NCI-H2107 treated with DMSO at 0.1 percent for 48 hours (cell line): ENCODE measurements around the gene SERTAD2.

ENCODE experiments used
- DNase-seq: peaks from one replicate; lab custom pipeline; 2025; ENCODE audit not compliant: unreplicated experiment; lab: John Stamatoyannopoulos, UW

The SERTAD2 gene

DNA sequence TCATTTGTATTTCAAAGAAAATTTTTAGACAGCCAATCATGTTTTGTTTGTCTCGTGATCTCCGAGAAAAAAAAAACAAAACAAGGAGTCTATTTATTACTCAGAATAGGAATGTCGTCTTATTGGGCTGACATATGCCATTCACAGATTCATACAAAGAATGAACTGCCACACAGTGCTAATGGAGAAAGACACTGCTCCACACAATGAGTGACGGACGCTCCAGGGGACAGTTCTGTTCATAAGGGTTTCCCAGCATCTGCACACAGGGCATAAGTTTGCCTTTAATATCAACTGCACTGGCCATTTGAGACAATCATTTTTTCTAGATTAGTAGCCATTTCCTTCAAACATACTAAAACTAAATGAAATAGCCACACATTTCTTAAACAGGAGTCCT, 3.4 kb downstream of the SERTAD2 start:
- no peak for DNase-seq

DNA sequence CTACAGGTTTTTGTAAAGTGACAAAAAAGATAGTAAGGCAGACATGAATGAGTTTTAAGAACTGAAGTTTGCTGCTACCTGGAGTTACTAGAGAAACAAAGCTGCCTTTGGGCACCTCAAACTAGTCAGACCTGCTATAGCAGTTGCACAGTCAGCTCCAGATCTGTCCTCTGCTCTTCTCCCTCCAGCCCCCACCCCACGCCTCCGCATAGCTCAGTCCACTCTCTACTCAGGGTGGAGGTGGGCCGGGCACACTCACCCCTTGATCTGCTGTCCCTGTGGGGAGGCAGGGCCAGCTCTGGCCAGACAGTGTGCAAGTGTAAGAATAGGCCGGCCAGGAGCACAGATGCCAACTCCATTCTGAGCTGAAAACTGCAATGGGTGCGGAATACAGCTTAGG, 4.1 kb downstream of the SERTAD2 start:
- no peak for DNase-seq

DNA sequence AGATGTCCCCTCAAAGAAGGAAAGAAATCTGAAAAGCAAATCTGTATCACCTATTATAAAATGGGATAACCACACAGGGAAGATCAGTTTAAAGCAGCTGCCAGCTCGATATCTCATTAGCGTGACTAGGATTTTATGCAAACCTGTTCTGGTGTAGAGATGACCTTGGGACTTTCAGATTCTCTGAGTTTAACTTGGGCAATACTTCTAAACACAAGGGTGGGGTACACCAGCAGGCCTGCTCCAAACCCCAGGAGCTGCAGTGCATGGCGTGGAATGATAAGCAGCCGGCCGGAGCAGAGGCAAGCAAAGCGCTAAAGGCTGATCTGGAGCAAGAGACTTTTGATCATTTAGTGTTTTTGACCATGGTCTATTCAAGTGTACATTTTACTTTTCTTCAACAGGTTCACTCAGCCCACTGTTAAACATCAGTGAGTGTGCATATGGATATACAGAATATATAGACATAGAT, 4.7 kb downstream of the SERTAD2 start:
- DNase-seq, result no peak

DNA sequence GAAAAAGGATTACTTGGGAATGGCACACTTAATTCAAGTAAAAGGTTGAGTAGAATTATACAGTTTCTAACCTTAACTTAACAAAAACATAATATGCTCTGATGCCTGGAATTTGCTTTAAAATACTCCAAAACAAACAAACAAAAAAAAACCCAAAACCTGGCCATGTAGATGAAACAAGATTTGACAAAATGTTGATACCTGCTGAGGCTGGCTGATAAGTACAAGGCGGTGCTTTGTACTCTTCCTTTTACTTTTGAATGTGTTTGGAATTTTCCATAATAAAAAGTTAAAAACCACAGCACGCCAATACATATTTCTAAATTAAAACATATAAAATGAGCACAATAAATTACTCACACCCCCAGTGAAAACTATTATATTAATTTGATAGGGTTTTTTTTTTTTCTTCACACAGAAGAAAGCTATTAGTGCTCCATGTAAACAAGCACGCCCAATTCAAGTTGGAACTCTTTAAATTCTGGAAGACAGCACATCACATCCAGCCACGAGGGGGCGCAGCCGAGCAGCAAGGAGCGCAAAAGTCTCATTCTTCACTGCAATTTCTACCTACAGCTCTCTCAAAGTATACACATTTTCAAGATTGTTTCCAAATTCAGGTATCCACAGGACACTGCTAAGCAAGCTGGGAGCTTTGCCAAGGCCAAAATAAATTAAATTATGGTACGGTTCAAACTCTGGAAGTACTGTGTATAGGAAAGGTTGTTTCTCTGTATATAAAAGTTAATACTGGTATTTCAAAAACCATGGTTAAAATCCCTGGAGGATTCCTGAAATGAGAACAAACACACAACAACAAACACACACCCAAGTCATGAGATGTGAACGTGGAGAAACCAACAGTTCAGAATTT, 7.5 kb downstream of the SERTAD2 start:
- DNase-seq, result peak; percentile 72

DNA sequence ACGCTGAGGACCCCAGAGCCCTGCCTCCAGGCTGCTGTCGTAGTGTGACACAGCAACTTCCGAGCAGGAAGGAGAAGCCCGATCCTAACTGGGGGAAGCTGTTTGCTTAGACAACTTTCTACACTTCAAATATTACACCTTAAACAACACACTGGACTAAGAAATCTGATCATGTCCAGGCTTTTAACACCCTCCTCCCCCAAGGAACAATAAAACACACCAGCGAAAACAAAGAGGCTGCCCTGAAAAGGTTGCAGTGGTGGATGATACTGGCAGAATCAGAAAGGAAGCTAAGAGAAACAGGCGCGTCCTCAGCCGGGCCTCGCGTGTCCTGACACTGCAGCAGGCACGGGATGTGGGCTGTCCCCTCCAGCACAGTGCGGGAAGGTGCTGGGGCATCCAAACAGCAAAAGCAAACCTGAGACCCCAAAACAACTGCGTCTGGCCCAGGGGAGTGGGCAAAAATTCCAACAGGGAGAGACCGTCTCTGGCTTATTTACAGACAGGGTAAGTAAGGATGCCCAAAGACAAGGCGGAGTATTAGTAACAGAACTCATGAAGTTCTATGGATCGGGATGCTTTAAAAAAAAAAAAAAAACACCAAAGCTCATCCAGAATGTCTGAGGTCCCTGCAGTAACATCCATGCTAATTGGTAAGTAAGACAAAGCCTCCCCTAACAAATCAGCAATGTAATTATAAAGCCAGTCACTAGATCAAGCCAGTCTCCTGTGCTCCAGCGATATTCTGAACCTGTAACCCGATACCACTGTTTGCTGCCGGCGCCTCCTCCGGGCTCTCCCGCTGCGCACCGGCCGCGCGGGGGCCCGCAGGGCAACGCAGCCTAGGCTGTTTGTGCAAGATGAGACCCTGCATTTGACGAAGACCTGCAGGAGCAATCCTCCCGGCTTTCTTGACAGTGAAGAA, 9.0 kb downstream of the SERTAD2 start:
- peak; percentile 90 for DNase-seq

DNA sequence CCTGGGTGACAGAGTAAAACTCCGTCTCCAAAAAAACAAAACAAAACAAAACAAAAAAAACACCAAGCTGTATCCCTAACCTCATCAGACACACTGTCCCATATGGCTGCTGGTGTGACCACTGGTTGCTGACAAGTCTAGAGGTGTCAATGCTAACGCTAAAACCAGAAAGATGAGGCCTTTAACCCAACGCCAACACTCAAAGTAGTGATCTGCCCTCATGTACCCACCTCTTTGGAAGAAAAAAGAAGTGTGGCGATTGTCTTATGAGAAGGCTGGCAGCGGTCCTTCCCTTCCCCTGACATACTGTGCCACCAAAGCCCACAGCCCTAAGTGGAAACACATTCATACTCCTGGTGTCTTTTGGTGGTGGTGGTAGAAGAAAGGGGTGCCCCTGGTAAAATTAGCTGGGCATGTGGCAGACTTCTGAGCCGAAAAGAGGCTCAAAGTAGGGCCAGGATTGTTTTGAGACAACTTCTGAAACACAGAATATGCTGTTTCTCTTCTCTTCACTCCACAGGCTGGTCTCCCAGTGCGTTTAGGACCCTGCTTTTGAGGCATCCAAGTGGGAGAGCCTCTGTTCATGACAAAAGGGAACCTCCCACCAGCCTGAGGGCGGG, 9.8 kb downstream of the SERTAD2 start:
- no peak for DNase-seq

DNA sequence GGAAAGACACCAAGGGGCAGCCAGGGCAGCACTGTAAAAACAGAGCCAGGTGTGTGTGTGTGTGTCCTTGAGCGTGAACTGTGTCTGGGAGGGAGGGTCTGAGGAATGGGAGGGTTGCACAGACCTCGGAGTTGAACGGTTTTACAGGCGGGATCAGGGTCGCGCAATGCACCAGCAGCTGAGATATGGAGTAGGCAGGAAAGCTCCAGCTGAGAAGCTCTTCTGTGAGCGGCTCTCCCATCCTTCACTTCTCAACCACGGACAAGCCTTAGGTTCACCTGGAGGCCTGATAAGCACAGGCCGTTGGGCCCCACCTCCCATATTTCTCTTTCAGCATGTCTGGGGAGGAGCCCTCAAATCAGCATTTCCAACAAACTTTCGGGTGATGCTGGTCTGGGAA, 12.1 kb downstream of the SERTAD2 start:
- no peak for DNase-seq

DNA sequence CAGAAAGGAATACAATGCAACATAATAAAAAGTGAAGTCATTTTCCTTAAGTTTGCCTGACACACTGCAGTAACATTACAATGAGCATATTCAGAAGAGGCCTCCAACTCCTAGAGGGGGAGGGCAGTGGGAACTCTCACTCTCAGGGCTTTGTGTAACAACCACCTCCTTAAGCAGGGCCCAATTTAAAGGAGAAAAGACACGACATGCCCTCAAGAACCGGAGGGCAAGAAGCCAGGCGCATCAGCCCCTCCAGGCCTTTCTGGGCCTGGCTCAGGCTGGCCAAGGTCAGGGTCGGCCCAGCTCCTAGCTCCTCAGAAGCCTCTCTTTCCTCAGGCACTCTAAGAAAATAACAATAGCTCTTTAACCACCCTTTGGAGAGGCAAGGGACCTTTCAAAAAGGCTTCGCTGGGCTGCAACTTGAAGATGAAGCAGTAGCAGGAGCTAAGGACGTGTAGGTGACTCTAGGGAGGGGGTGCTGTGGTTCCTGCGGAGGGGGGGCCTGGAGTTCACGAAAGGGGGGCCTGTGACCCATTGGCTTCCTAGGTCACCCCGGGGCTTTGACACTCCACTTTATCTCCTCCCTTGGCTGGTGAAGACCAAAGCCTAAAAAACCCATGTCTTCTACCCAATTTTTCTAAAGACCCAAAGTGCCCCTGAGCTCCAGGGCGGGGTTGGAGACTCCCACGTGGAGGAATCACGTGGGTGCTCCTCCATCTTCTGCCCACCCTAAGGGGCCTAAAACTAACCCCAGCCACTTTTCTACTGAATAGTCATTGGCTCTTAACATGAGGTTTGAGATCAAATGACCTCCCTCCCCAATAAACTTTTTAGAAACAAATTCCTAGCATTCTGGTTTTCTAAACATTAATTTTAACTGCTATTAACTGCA, 13.3 kb downstream of the SERTAD2 start:
- DNase-seq, result no peak

DNA sequence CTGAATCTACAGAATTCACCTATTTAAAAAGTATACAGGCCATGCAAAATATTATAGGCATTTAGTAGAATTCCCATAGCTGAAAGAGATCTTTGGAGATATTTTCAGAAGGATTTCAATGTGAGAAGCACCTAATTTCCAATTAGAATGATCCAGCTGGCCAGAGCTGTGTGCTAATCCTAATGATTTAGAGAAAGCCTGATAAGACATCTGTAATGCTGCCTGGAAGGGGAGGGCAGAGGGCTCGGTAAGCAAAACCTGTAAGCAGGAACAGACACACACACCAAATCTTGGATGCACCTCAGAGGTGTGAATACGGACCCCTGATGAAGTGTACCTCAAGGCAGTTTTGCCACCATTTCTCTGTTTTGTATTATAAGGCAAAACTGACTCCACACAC, 14.0 kb downstream of the SERTAD2 start:
- DNase-seq, result no peak

DNA sequence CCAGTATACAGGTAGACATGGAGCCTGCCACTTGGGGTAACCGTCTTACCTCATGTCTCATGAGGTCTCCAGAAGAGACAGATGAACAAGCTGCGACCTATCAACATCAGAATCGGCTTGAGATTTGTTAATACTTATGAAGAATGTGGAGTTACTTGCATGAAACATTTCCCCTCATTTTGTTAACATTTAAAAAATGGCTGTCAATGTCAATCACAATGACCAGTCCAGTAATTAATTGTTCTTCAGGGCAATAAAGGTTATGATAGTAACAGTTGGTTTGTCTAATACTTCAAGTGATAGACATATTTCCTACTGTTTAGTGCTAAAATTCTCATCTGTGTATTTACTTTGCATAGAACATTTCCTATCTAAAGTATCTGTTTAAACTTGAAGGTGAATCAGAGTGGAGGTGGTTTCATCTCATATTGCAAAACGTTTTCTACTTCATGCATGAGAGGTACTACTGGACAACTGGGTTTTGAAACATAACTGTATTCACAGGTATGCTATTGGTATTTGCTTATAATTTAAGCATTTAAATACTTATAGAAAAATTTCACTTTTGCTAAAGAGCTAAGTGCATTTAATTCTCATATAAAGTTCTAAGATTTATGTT, 15.1 kb downstream of the SERTAD2 start:
- DNase-seq, result no peak

DNA sequence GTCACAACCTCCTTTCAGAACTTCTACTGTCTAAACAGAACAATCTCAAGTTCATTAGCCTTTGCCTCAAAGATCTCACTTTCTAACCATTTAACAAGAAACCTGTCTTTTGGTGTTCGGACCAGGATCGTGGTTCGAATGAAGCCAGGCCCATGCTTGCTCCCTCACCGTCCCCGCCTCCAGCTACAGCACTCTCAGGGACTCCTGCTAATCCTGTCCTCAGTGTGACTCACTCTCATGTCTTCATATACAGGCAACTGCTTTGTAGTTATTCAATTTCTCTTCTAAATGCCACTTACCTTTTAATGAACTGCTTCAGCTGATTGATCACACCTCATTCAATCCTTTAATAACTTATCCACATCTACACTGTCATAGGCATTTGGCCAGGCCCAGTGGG, 15.8 kb downstream of the SERTAD2 start:
- no peak for DNase-seq

DNA sequence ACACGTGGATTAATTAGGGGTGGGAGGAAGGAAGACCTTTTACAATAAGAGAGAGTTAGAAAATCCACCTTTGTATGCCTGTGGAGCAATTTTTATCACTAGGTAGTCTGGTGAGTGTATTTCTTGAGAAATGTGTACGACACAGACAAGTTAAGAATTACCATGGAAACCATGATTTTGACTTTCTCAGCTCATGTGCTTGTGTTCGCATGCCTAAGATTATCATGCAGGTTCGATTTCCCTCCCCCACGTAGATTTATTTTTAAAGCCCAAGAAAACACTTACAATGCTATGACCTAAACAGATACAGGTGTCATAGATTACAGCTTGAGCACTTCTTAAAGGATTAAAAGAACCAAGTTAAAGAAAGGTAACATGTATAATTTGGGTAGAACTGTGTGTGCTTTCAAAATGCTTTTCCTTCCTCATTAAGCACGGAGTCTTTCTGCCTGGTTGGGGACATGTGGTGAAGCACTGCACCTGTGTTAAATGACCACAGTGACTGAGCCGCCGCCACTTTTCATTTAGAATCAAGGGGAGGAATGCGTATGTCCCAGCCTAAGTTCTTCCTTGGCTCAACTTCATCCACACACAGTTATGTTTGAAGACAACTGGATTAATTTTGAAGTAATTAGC, 16.6 kb downstream of the SERTAD2 start:
- no peak for DNase-seq

DNA sequence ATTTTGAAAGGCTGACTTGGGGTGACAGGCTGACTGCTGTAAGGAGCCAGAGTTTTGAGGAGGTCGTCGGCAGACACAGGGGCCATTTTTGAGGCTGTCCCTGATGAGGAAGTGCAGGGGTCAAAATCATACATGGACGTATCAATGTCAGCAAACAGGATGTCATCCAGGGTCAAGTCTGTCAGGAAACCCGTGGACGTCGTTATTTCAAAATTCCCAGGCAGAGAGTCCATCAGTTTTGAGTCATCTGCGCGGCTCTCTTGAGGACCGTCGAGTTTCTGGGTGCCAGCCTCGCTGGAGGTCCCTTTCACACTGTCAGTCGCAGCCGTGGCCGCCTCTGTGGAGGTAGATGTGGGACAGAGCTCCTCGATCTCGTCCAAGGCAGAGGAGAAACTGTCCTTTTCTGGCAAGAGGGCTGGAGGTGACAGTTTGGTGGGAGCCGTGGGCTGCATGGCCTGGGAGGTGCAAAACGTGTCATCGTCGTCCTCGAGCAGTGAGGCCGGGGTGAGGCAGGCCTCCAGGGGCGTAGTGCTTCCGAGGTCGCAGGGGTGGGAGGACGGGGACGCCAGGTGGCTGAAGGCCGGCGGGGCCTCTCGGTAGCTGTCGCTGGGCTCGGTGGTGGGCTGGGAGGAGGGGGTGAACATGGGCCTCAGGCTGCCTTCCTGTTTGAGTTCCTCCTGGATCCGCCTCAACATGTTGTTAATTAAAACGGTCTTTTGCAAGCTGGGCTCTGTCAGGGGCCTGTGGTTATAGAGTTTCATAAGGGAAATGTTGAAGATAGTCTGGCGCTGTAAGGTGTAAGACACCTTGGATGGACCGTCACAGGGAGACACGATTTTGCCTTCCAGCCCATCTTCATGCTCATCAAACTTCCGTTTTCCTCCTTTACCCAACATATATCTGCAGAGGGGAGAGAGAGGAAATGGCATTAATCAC, 17.5 kb downstream of the SERTAD2 start:
- DNase-seq, result no peak

DNA sequence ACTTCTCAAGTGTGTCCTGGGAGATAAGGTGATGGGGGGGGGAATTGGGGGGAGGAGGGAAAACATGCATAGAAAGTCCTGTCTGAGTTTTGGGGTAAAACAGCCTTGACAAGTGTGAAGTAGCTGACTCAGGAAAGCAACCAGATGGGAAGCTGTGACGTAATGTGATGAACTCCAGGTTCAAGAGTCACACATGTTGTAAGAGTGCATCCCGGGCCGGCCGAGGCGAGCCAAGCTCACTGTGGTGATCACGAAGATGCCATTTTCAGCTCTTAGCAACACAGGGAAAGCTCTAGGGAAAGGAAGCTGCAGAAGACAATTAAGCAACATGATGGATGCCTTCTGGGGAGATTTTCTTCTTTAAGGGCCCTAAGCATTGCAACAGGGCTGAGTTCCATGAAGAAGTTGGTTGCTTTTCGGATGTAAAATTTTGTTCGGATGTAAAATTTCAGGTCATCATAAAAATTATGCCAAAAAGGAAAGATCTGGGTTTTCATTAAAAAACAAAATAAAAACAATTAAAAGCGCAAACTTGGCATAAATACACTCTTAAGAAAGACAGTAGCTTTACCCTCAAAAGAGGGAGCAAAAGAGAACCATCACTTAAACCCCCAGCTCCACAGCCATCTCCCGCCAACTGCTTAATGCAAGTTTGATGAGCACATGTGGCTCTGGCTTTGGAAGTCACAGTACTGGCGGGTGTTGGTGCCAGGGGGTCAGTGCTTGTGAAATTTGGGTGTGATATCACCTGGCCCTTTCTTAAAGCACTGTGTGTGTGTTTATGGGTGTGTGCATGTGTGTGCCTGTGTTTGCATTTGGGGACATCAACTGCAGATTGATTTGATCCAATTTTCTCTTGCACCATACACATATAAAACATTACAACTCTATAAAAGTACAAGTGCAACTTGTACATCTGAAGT, 19.1 kb downstream of the SERTAD2 start:
- DNase-seq, result no peak

DNA sequence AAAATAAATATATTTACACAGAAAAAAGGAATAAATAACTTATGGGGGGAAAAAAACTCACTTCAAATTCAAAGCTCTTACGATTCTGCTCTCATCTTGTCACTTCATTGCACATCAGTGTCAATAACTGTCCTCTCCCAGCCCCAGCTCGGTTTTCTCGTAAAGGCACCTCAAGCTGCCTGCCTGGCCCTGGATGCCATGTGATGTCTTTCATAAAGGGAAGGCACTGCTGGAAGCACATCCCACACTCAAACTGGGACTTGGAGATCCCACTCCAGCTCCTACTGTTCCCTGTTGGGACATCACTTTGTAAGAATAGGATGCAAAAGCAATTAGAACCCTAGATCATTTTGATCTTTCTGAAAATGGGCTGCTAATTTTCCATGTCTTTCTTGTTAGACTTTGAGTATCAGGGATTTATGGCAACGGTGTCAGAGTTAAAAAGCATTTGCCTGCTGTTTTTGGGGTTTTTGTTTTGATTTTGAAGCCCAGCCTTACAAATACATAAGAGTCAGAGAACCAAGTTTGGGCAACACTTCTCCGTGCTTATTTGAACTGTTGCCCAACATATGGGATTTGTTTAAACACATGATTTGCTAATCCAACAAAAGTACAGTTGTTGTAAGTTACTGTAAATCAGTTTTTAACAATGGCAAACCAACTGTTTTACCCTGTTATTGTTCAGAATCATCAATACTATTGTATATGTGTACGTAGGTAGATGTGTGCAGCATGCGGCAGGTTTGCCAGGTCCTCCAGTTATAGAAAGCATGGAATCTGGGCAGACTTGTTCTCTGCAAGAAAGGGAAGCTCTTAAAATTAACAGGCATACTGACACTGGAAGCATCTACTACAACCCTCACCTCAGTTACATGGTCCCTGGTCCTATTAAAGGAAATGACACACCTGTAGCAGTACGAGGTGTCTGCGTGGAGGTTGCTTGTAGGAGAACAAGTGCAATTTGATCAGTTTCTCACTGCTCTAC, 20.6 kb downstream of the SERTAD2 start:
- DNase-seq, result no peak

DNA sequence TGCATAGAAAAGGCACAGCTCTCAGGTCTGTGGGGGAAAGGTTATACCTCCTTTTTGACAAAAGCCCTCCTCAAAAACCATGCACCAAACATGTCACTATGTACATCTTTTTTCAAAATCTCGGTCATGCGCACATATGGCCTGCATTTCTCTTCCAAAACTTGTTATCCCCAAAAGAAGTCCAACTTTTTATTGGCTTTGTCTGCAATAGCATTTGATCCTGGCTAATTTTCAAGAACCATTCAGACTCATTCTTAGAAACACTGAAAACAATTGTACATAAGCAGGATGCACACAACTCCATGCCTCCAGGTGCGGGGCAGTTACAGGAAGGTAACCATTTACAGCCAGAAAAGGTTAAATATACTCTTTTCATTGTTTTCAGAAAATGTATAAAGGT, 21.9 kb downstream of the SERTAD2 start:
- no peak for DNase-seq
